Brain pericyte (primary cell): ENCODE measurements around the gene PRDX6.
"Not testable (repeated sequence)": the region's sequence is repeated elsewhere in the genome, so short reads cannot be mapped to it uniquely, and the experiment has no call there.

Experiments
- DNase-seq: peaks from one replicate; pipeline ENCODE4 v3.0.0-alpha.2; 2012; ENCODE audit warnings: low read depth, low spot score

The PRDX6 gene, protein sequence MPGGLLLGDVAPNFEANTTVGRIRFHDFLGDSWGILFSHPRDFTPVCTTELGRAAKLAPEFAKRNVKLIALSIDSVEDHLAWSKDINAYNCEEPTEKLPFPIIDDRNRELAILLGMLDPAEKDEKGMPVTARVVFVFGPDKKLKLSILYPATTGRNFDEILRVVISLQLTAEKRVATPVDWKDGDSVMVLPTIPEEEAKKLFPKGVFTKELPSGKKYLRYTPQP

GRCh38 chr1:173477286-173478093 is at the start of gene PRDX6:
PRDX6 (plus strand) TSS chr1:173477335; CDS start chr1:173477398, 63 bp downstream.
- peak; percentile 52 for DNase-seq

GRCh38 chr1:173429471-173430402 is 47.4 kb upstream of the PRDX6 start:
- DNase-seq: peak; percentile 69

- DNase-seq: no peak
Observed at GRCh38 chr1:173430677-173431303, 46.3 kb upstream of the PRDX6 start.

DNA sequence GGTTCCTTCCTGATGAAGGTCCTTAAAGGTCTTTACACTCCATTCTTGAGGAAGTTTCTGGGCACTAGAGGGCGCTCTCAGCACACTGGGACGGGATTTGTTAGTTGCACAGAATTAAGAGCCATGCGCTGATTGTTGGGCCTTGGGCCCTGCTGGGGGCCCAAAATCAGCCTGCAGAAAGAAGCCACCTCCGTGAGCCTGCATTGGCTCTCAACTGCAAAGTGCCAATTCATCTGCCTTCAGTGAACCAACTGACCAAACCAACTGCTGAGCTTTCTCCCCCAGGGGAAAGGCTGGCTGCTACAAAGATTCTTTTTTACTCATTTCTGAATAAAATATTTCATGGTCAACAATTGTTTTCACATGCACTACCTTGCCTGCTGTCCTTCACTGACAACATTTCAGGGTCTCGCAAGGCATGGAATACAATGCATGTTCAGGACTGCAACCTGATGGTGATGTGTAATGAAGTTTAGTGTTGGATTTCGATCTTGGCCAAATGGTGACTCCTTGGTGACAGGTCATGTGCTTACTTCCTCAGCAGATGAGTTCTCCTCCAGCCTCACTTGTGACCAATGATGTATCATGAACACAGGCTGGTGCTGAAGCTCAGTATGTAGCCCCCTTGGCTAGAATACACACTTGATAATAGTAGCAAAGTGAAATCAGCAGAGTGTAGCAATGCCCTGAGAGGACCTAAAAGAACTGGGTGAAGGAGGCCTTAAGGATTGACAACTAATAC is 45.7 kb upstream of the PRDX6 start:
- DNase-seq: peak; percentile 57

DNA sequence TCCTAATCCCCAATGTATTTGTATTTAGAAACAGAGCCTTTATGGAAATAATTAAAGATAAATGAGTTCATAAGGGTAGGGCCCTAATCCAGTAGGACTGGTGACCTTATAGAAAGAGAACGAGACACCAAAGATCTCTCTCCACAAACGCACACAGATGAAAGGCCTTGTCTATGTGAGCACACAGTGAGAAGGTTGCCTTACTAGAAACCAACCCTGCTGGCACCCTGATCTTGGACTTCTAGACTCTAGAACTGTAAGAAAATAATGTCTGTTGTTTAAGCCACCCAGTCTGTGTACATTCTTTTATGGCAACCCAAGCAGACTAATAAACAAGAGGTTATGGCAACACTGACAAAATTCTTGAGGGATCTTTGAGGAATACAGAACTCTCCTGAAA is 44.8 kb upstream of the PRDX6 start:
- no peak for DNase-seq

DNA sequence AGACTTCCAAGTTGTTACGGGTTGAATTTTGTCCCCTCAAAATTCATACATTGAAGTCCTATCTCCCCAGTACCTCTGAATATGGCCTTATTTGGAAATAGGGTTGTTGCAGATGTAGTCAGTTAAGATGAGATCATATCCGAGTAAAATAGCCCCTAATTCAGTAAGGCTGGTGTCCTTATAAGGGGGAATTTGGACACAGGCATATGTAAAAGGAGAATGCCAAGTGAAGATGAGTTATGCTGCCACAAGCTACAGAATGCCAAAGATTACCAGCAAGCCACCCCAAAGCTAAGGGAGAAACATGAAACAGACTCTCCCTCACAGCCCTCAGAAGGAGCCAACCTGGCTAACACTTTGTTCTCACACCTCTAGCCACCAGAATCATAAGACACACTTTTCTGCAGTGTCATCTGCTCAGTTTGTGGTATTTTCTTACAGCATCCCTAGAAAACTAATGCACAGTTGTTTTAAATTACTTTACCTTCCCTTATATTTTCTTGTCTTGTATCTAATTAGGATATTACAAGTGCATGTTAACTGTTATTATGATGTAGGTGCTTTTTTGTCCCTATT is 43.3 kb upstream of the PRDX6 start:
- no peak for DNase-seq

DNA sequence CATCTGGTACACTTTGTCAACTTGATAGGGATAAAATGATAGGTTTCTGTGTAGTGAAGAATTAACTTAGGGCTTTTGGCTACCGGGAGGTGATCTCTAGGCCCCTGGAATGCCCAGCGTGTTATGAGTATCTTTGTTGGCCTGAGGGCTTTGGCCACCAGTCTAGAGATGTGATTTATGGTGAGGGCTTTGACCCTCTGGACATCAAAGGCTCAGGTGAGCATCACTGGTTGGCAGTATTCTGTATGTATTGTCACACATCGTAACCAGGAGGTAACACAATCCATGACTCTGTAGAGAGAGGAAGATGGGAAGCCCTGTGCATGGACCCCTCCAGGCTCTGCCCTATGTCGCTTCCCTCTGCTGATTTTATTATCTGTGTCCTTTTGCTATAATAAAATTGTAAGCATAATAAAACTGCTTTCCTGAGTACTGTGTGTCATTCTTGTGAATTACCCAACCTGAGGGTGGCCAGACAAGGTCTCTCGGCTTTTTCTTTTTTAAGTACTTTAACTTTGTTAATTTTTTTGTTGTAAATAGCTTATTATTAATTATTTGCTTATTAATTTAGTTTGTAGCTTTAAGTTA is 40.2 kb upstream of the PRDX6 start:
- no peak for DNase-seq

DNA sequence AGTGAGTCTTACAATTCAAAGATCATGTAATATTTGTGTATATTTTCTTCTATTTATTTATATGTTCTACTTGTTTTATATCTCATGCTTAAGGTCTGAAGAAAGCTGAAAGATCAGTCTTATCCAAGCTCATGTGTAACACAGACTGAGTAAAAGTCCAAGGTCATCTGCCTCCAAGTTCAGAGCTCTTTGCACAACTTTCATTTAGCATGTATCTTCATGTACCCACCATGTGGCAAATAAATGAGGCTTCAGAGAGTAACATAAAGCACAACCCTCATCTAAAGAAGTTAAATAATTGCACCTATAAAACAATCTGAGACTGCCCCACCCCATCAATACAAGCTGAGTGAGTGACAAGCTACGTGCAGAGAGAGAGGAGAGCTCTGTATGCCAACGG is 38.5 kb upstream of the PRDX6 start:
- no peak for DNase-seq

- DNase-seq: no peak
Observed at GRCh38 chr1:173440430-173440829, 36.7 kb upstream of the PRDX6 start.

- DNase-seq: no peak
Observed at GRCh38 chr1:173444757-173445156, 32.4 kb upstream of the PRDX6 start.

GRCh38 chr1:173445164-173445563 is 32.0 kb upstream of the PRDX6 start:
- DNase-seq: no peak

- no peak for DNase-seq
Observed at GRCh38 chr1:173445656-173446055, 31.5 kb upstream of the PRDX6 start.

- DNase-seq: no peak
Observed at GRCh38 chr1:173447224-173447623, 29.9 kb upstream of the PRDX6 start.

GRCh38 chr1:173448945-173449344 is 28.2 kb upstream of the PRDX6 start:
- DNase-seq: no peak

GRCh38 chr1:173451981-173452380 is 25.2 kb upstream of the PRDX6 start:
- DNase-seq: no peak

GRCh38 chr1:173453982-173454381 is 23.2 kb upstream of the PRDX6 start:
- DNase-seq: no peak

DNA sequence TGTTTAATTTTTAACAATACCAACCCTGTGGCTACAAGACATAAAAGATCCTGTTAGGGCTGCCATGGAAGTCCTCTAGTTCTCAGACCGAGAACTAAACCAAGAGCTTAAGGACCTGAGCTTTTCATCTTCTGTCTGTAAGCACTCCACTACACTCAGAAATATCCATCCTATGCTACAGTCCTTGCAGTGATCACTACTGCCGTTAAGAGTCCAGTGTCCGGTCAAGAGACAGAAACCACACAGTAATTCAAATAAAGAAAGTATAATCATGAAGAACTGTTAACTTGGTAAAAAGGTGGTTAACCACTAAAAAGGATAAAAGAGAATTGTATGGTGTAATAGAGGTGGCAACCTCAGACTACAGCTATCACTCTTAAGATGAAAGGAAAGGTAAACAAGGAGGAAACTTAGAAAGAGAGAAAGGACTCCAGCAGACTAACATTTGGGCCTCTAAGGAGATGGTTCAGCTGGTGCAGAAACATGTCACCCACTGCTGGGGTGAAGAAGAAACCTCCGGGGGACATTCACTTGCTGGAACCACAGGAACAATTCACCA is 22.1 kb upstream of the PRDX6 start:
- DNase-seq: no peak

GRCh38 chr1:173459885-173460284 is 17.2 kb upstream of the PRDX6 start:
- no peak for DNase-seq

DNA sequence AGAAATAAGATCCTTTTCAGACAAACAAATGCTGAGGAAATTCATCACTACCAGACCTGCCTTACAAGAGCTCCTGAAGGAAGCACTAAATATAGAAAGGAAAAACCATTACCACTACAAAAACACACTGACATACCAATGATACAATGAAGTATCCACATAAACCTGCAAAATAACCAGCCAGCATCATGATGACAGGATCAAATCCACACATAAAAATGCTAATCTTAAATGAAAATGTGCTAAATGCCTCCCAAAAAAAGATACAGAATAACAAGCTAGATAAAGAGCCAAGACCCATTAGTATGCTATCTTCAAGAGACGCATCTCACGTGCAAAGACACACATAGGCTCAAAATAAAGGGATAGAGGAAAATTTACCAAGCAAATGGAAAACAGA is 14.5 kb upstream of the PRDX6 start:
- not testable (repeated sequence) for DNase-seq

DNA sequence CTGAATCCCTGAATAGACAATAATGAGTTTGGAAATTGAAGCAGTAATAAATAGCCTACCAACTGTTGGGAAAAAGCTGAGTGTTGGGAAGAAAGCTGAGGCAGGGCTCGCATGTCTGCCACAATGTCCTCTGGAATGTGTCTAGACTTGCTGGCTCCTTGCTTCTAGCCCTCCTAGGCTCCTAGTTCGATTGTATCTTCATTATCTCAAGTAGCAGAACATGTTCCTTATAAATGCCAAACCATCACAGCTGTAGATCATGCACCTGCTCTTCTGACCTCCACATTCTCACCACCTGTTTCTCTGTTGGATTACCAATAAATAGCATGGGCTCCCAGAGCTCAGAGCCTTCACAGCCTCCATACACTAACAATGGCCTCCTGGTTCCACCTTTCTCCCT is 12.9 kb upstream of the PRDX6 start:
- not testable (repeated sequence) for DNase-seq
